DMS153 treated with DMSO at 0.1 percent for 48 hours (cell line): ENCODE data around the gene MTURN.

ENCODE experiments used
- DNase-seq: peaks from one replicate; lab custom pipeline; 2025; ENCODE audit not compliant: unreplicated experiment; lab: John Stamatoyannopoulos, UW

The MTURN gene

DNA sequence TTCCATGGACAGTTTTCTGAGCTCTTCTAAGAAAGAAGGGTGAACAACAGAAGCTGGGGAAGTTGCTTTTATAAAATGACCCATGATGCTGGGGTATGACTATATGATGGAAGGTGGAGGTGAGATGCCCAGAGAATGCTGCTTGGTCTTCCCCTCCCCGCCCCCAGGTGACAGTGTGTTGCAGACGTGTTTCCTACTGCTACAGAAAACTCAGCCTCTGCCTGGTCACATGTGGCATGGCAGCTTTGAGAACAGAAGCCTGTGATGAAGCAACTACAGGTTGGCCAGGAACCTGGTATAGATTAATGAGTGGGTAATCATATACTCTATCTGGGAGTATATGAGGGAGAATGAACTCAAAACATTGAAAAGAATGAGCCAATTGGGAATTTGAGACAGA is 67.1 kb downstream of the MTURN start:
- no peak for DNase-seq

DNA sequence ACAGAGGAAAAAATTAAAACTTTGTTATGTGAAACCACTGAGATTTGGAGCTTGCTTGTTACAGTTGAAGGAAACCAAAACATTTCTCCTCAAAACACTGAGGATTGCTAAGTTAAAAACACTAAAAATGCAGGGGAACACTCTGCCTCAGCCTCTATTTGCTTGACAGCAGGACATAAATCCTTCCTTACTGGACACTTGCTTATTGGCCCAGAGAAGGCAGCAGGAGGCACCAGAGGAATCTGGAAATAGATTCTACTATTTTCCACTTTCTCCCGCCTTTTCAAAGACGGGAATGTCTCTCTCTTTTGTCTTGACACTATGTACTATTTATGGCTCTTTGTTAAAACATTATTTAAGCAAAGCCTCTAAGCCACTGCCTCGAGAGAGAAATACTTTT is 67.9 kb downstream of the MTURN start:
- no peak for DNase-seq

GRCh38 chr7:30206491-30206890 is 71.7 kb downstream of the MTURN start:
- no peak for DNase-seq

DNA sequence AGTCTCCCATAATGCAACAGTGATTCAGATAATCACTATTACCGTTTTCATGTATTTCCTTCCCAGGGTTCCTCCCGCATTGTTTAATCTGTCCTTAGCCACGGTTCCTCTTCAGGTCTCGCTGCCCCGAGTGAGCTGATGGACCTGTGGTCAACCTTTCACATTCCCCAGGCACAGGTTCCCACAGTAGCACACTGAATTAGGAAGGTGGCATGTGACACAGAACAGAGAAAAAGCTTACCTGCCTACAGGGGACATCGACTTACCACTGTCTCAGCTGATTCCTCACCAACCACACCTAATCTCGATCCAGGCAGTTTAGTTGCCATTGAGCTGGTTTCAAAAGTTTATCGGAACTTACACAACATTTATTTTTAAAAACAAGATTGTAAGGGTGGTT is 72.2 kb downstream of the MTURN start:
- DNase-seq: no peak

GRCh38 chr7:30207376-30207775 is 72.6 kb downstream of the MTURN start:
- no peak for DNase-seq

DNA sequence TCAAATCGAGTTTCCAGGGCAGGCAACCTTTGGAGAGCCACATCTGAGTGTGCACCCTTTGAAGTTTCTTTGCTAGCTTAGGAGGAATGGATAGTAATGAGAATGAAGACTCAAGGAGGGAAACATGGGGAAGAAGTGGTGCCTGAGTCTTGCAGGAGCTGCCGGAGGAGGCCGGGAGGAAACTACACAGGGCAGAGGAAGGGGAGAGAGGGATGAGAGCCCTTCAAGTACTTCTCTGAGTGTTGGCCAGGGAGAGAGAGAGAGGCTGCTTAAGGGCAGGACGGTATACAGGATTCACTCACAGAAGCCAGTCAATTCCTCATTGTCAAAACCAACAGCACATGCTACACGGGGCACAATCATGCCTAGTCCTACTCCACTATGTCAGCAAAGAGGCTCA is 75.2 kb downstream of the MTURN start:
- DNase-seq: no peak
